Gastrocnemius medialis (tissue), 4 donors: Measurements from ENCODE around the gene VIT.

Experiments
- CTCF ChIP-seq, 5 experiments: fragments of 450-650 bp in 3 of 5; fragments of 200-600 bp in 2 of 5; sonication (generic) in 2 of 5; IDR thresholded peaks in 4 of 5; conservative IDR thresholded peaks in 1 of 5; 1 replicate in 4 of 5; 2 replicates in 1 of 5; pipeline ENCODE4 v1.5.1; 2016 to 2019; ENCODE audit warnings: antibody characterized with exemption in 5 of 5, mild to moderate bottlenecking in 3 of 5, moderate library complexity in 3 of 5
- POLR2A ChIP-seq, 2 donors: fragments of 450-650 bp; IDR thresholded peaks; one replicate each; pipeline ENCODE4 v1.6.1; 2017; ENCODE audit warnings: antibody characterized with exemption in 2 of 2, mild to moderate bottlenecking in 2 of 2, moderate library complexity in 2 of 2

GRCh38 chr2:36700311-36700710 lies 3.8 kb downstream of the VIT start:
- TF ChIP-seq CTCF (IDR thresholded peaks at IDR 0.05 in 4 of 5, conservative IDR thresholded peaks at IDR 0.05 in 1 of 5) (no peak), POLR2A (IDR thresholded peaks at IDR 0.05) (no peak)
